ENCODE measurements around the gene BRI3.

BRI3 gene

GRCh38 chr7:98288064-98288823, 6.8 kb downstream of the BRI3 start:
- TF ChIP-seq POLR2A (IDR thresholded peaks at IDR 0.05; ENCODE audit: low read depth, low read length), result no peak
- TF ChIP-seq TAF1 (IDR thresholded peaks at IDR 0.05; ENCODE audit: borderline replicate concordance, low read depth, low read length), result no peak
- TF ChIP-seq POLR2AphosphoS5 (IDR thresholded peaks at IDR 0.05; ENCODE audit: low read depth, low read length), result no peak
- FAIRE-seq, result no peak
- DNase-seq (ENCODE audit: insufficient read length), result no peak

DNA sequence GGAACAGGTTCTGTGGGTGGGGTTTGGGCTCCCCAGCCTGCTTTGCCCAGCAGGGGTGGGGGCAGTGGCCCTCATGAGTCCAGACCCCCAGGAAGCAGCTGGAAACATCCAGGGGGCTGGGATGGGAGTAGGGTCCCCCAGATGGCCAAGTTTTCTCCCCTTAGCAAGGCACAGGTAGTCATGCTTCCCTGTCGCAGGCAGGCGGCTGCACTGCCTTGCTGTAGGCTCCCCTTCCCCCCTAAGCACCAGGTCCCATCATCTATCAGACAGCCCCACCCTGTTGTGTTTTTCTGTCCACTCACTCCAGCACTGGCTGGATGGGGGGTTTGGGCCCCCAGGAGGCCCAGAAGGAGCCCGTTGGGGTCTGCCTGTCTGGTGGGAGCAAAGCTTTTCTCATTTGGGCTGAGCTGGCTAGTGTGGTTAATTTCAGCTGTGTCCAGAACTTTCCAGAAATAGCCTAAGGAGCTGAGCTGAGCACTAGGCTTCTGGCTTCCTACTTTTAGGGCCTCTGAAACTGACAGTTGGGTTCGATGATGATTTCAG, 7.9 kb downstream of the BRI3 start:
- DNase-seq (ENCODE audit: insufficient read length) (no peak), FAIRE-seq (no peak)
- TF ChIP-seq POLR2A (IDR thresholded peaks at IDR 0.05; ENCODE audit: low read depth, low read length), result peak; percentile 4; the same call in 1 of the 2 replicates
- TF ChIP-seq POLR2AphosphoS5 (IDR thresholded peaks at IDR 0.05; ENCODE audit: low read depth, low read length), result peak; percentile 61; the same call in 1 of the 2 replicates
- TF ChIP-seq TAF1 (IDR thresholded peaks at IDR 0.05; ENCODE audit: borderline replicate concordance, low read depth, low read length), result no peak

GRCh38 chr7:98291717-98292116, 10.2 kb downstream of the BRI3 start:
- no peak for FAIRE-seq
- TF ChIP-seq POLR2A (IDR thresholded peaks at IDR 0.05; ENCODE audit: low read depth, low read length) (no peak), POLR2AphosphoS5 (IDR thresholded peaks at IDR 0.05; ENCODE audit: low read depth, low read length) (no peak; the same call in 1 of the 2 replicates), TAF1 (IDR thresholded peaks at IDR 0.05; ENCODE audit: borderline replicate concordance, low read depth, low read length) (no peak)
- DNase-seq (ENCODE audit: insufficient read length), result no peak

DNA sequence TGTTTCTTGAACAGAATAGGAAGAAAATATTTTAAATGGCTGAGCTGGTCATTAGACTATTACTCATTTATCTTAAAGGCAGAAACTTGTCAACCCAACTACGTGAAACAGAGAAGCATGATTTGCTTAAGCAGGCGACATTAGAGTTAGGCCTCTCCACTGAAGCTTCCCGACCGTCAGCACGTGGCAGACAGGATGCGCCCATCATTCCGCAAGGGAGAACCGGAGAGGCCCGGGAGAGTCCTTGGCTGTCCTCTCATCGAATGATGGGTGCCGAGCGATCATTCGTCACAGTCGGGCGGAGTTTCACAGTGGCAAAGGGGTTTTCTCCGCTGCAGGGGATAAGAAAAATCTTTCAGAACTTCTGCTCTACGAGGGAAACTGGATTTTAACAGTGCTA, 11.8 kb downstream of the BRI3 start:
- no peak for TF ChIP-seq POLR2AphosphoS5 (IDR thresholded peaks at IDR 0.05; ENCODE audit: low read depth, low read length)
- no peak for TF ChIP-seq TAF1 (IDR thresholded peaks at IDR 0.05; ENCODE audit: borderline replicate concordance, low read depth, low read length)
- no peak for TF ChIP-seq POLR2A (IDR thresholded peaks at IDR 0.05; ENCODE audit: low read depth, low read length)
- DNase-seq (ENCODE audit: insufficient read length) (no peak), FAIRE-seq (no peak)

- TF ChIP-seq POLR2A (IDR thresholded peaks at IDR 0.05; ENCODE audit: low read depth, low read length), result no peak
- no peak for TF ChIP-seq TAF1 (IDR thresholded peaks at IDR 0.05; ENCODE audit: borderline replicate concordance, low read depth, low read length)
- no peak for TF ChIP-seq POLR2AphosphoS5 (IDR thresholded peaks at IDR 0.05; ENCODE audit: low read depth, low read length)
- no peak for FAIRE-seq
Measured at GRCh38 chr7:98293746-98294145, 12.3 kb downstream of the BRI3 start.

DNA sequence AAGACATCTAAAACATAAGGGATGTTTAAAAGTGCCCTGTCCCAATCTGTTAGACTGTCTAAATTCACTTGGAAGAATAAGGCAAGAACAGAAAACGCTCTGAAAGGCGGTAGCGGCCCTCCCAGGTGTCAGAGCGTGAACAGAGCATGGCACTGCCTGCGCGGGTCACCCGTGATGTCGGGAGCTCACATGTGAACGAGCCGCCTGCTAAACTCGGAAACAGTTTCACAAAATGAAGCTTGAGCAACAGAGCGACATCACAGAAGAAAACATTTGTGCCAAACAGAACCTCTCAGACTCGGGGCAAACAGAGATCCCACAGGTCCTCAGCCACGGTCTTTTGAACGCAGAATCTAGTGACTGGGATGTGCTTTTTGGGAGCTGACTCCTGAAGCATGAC, 12.8 kb downstream of the BRI3 start:
- TF ChIP-seq TAF1 (IDR thresholded peaks at IDR 0.05; ENCODE audit: borderline replicate concordance, low read depth, low read length) (no peak), POLR2AphosphoS5 (IDR thresholded peaks at IDR 0.05; ENCODE audit: low read depth, low read length) (no peak), POLR2A (IDR thresholded peaks at IDR 0.05; ENCODE audit: low read depth, low read length) (no peak)
- FAIRE-seq, result no peak
- no peak for DNase-seq (ENCODE audit: insufficient read length)

More at GRCh38 chr7:98293746-98294145, 12.3 kb downstream of the BRI3 start:
- no peak for DNase-seq (ENCODE audit: insufficient read length)

GRCh38 chr7:98294798-98295382, 13.4 kb downstream of the BRI3 start:
- TF ChIP-seq POLR2AphosphoS5 (IDR thresholded peaks at IDR 0.05; ENCODE audit: low read depth, low read length) (no peak; the same call in 1 of the 2 replicates), POLR2A (IDR thresholded peaks at IDR 0.05; ENCODE audit: low read depth, low read length) (no peak), TAF1 (IDR thresholded peaks at IDR 0.05; ENCODE audit: borderline replicate concordance, low read depth, low read length) (no peak)
- DNase-seq (ENCODE audit: insufficient read length), result peak; percentile 79
- FAIRE-seq, result no peak

DNA sequence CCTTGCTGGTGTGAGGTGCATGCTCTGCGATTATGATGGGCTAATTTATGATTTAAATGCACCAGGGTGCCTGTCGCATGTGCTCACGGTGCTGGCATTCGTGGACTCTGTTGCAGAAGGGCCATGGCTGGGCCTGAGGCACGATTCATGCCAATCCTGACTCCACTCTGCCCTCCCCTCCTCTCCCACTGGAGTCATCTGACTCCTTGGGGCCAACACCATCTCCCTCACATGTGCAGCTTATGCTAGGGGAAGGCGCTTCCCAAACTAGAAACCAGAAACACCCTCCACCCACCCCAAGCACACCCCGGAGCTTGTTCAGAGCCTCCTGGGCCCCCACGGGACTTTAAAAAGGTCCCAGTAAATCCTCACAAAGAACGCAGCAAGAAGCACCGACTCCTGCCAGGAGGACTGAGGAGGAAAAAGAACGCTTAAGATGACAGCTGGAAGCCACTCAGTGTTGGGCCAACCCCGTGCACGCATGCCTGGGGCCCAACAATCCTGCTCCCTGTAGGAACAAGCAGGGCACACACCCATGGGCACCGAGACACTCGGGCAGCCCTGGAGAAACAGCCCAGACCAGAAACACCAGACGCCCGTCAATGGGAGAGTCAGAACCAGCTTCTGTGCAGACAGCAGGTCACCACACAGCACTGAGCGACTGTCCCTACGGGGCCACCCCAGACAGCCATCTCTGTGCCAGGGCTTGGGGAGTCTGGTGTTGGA, 14.1 kb downstream of the BRI3 start:
- no peak for TF ChIP-seq POLR2AphosphoS5 (IDR thresholded peaks at IDR 0.05; ENCODE audit: low read depth, low read length)
- no peak for TF ChIP-seq TAF1 (IDR thresholded peaks at IDR 0.05; ENCODE audit: borderline replicate concordance, low read depth, low read length)
- TF ChIP-seq POLR2A (IDR thresholded peaks at IDR 0.05; ENCODE audit: low read depth, low read length), result no peak
- no peak for DNase-seq (ENCODE audit: insufficient read length)
- peak; percentile 61 for FAIRE-seq

DNA sequence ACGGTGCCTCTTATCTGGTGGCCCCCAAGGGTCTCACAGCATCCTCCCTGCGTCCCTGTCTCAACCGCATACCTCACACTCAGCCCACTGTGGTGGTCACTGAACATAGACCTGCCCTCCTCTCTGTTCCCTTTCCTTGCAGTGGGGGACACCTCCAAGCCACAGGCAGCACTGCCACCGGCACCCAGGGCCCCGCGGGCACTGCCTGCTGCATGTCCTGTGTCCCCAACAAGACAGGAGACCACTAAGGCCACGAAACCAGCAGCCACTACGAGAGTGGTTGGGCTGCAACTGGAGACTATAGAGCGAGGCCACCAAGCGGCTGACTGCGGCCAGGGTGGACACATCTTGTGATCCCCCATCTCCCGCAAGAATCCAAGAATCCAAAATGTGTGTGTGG, 15.3 kb downstream of the BRI3 start:
- no peak for TF ChIP-seq POLR2AphosphoS5 (IDR thresholded peaks at IDR 0.05; ENCODE audit: low read depth, low read length)
- no peak; the same call in 1 of the 2 replicates for TF ChIP-seq POLR2A (IDR thresholded peaks at IDR 0.05; ENCODE audit: low read depth, low read length)
- TF ChIP-seq TAF1 (IDR thresholded peaks at IDR 0.05; ENCODE audit: borderline replicate concordance, low read depth, low read length), result no peak

GRCh38 chr7:98297626-98298286, 16.3 kb downstream of the BRI3 start:
- no peak for TF ChIP-seq TAF1 (IDR thresholded peaks at IDR 0.05; ENCODE audit: borderline replicate concordance, low read depth, low read length)
- no peak for TF ChIP-seq POLR2AphosphoS5 (IDR thresholded peaks at IDR 0.05; ENCODE audit: low read depth, low read length)
- no peak for TF ChIP-seq POLR2A (IDR thresholded peaks at IDR 0.05; ENCODE audit: low read depth, low read length)
- FAIRE-seq (no peak), DNase-seq (ENCODE audit: insufficient read length) (no peak)

More for the DNA sequence above, 15.3 kb downstream of the BRI3 start:
- DNase-seq (ENCODE audit: insufficient read length) (no peak), FAIRE-seq (no peak)

Measured in GM12892 (cell line).